Kidney (tissue), 14 donors: ENCODE measurements around the gene TEP1. TPM values are rescaled to one million over a fixed set of nuclear protein-coding genes. Genes with fewer than 3 reads are reported as not detected.

Experiments used
- DNase-seq, 5 donors: peaks; one replicate each; pipeline ENCODE4 v3.0.0-alpha.2; 2013 to 2020
- FAIRE-seq: peaks from 2 replicates; lab custom pipeline; 2012; peaks lifted over from hg19 to GRCh38; lab: Jason Lieb, UNC
- H3K27ac ChIP-seq, 2 donors: one replicate each; pipeline ENCODE4 v1.7.0; 2013; ENCODE audit warnings: low read depth in 2 of 2, low read length in 2 of 2, inconsistent platforms in 1 of 2
- H3K27me3 ChIP-seq: one replicate; pipeline ENCODE4 v1.7.1; 2013; ENCODE audit warnings: low read length, inconsistent platforms; ENCODE audit not compliant: control insufficient read depth, insufficient read depth
- H3K36me3 ChIP-seq, 3 donors: one replicate each; pipeline versions ENCODE4 v1.7.0 to v1.7.1; 2013; ENCODE audit warnings: low read length in 3 of 3, control low read depth in 1 of 3, inconsistent platforms in 1 of 3; ENCODE audit not compliant: insufficient read depth in 3 of 3, control insufficient read depth in 2 of 3
- H3K4me1 ChIP-seq, 3 donors: one replicate each; pipeline versions ENCODE4 v1.7.0 to v1.7.1; 2013; ENCODE audit warnings: low read length in 3 of 3, inconsistent platforms in 1 of 3, low read depth in 1 of 3; ENCODE audit not compliant: control insufficient read depth in 2 of 3, insufficient read depth in 2 of 3
- H3K4me3 ChIP-seq, 3 donors: one replicate each; pipeline versions ENCODE4 v1.7.0 to v1.8.1; 2013; ENCODE audit warnings: low read length in 3 of 3, control low read depth in 1 of 3, inconsistent platforms in 1 of 3
- H3K9ac ChIP-seq, 3 donors: one replicate each; pipeline versions ENCODE4 v1.7.0 to v1.7.1; 2013; ENCODE audit warnings: low read length in 3 of 3, control low read depth in 1 of 3, inconsistent platforms in 1 of 3
- H3K9me3 ChIP-seq, 3 donors: one replicate each; pipeline versions ENCODE4 v1.7.0 to v1.7.1; 2013; ENCODE audit warnings: low read length in 3 of 3, control low read depth in 1 of 3, inconsistent platforms in 1 of 3; ENCODE audit not compliant: control insufficient read depth in 2 of 3, insufficient read depth in 1 of 3
- intact Hi-C: fragments of 100-400 bp; cut with DNase I; formaldehyde crosslinking; loops from one replicate; pipeline ENCODE4 v1.11.1; 2022
- polyA plus RNA-seq: library from polyadenylated mRNA; stranded (reverse); fragments of 350-450 nt; fragmentation: Illumina TruSeq; extraction: RNeasy Lipid Tissue Mini Kit (QIAGEN cat#74804); gene quantifications from one replicate; pipeline ENCODE4 v1.2.3, GENCODE V29; 2014; ENCODE audit warnings: low read depth, low replicate concordance; ENCODE audit not compliant: insufficient read depth
- total RNA-seq: library from RNA; stranded (reverse); fragmentation: NEBNext Ultra II Directional; extraction: Animal tissue kit (Norgen Biotek cat#: 25700); gene quantifications from one replicate; pipeline ENCODE4 v1.2.1, GENCODE V29; 2021
- TF ChIP-seq, protein P1 (sequence below): IDR thresholded peaks from 3 replicates; pipeline ENCODE4 v1.5.1; 2012; ENCODE audit warnings: mild to moderate bottlenecking, moderate library complexity, borderline replicate concordance; ENCODE audit not compliant: insufficient read depth; ENCODE audit errors: extremely low read depth
- donor health status: control.
- donor health status: control.
- donor health status: control.
- donor health status: control.
- donor health status: control.
- donor health status: DM: yes; HTN: yes; CAD: no.
- donor health status: Normal renal cell carcinoma (clear cell type).

TEP1 gene
- total and polyA plus RNA-seq, 2 donors from 2014 or later = 11.2 to 45.2 TPM

- TF ChIP-seq, protein P1, sequence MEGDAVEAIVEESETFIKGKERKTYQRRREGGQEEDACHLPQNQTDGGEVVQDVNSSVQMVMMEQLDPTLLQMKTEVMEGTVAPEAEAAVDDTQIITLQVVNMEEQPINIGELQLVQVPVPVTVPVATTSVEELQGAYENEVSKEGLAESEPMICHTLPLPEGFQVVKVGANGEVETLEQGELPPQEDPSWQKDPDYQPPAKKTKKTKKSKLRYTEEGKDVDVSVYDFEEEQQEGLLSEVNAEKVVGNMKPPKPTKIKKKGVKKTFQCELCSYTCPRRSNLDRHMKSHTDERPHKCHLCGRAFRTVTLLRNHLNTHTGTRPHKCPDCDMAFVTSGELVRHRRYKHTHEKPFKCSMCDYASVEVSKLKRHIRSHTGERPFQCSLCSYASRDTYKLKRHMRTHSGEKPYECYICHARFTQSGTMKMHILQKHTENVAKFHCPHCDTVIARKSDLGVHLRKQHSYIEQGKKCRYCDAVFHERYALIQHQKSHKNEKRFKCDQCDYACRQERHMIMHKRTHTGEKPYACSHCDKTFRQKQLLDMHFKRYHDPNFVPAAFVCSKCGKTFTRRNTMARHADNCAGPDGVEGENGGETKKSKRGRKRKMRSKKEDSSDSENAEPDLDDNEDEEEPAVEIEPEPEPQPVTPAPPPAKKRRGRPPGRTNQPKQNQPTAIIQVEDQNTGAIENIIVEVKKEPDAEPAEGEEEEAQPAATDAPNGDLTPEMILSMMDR = no peak
- no peak for FAIRE-seq
- no peak overlapping the region for H3K9ac ChIP-seq
- peaks cover 5 to 10% (median 8%) of the 10 kb centered on the region in 3 donors for H3K36me3 ChIP-seq
- no peak overlapping the region for H3K4me3 ChIP-seq
- peaks cover 0 to 3% (median 0%) of the 10 kb centered on the region in 3 donors for H3K4me1 ChIP-seq
- no peak for DNase-seq
- no peak overlapping the region for H3K27ac ChIP-seq
- H3K9me3 ChIP-seq = no peaks in the 10 kb centered on the region
- intact Hi-C loops = no loop called here
- no peaks in the 10 kb centered on the region for H3K27me3 ChIP-seq
Observed at GRCh38 chr14:20345366-20345765, 67.9 kb downstream of the TEP1 start.

- FAIRE-seq (no peak), DNase-seq (peak in 2 of 5 donors; percentile 61 to 74)
- peaks cover 4 to 10% (median 7%) of the 10 kb centered on the region in 3 donors for H3K36me3 ChIP-seq
- H3K27ac ChIP-seq = peak overlapping the region; percentile 57 to 77
- no peaks in the 10 kb centered on the region for H3K27me3 ChIP-seq
- H3K4me1 ChIP-seq = peaks cover 0 to 3% (median 0%) of the 10 kb centered on the region in 3 donors
- TF ChIP-seq, protein P1 = no peak
- intact Hi-C loops = no loop called here
- peak overlapping the region; percentile 86 to 99 (median 97) for H3K4me3 ChIP-seq
- H3K9ac ChIP-seq = peak overlapping the region; percentile 85 to 99 (median 95)
- no peaks in the 10 kb centered on the region for H3K9me3 ChIP-seq
Observed at GRCh38 chr14:20343862-20344220, 69.5 kb downstream of the TEP1 start.

GRCh38 chr14:20343092-20343861 is 70.0 kb downstream of the TEP1 start, which contains the start of gene PARP2:
PARP2 (plus strand) TSS chr14:20343635; CDS start chr14:20343642, 7 bp downstream.
- peak; percentile 98 to 100 (median 99) for DNase-seq
- Histone ChIP-seq H3K27ac (peak within 1 kb of the TSS; percentile 77 to 97), H3K36me3 (peaks cover 4 to 10% (median 6%) of the 10 kb centered on the region in 3 donors), H3K9me3 (no peaks in the 10 kb centered on the region), H3K4me3 (peak within 1 kb of the TSS; percentile 97 to 99 (median 97)), H3K4me1 (peaks cover 0 to 3% (median 0%) of the 10 kb centered on the region in 3 donors), H3K27me3 (no peaks in the 10 kb centered on the region), H3K9ac (peak within 1 kb of the TSS; percentile 85 to 99 (median 95))
- peak; percentile 98 for FAIRE-seq
- TF ChIP-seq, protein P1 = no peak
- intact Hi-C loops = no loop called here
